ENCODE data around the gene RASL10B. TPM values are rescaled to one million over a fixed set of nuclear protein-coding genes. Genes with fewer than 3 reads are reported as not detected.
A peak's percentile ranks its signal among the peaks of the same experiment; 100 is the strongest.

Gene RASL10B
- total RNA-seq, 1 experiment from 2014 or later = 0.09 TPM

DNA sequence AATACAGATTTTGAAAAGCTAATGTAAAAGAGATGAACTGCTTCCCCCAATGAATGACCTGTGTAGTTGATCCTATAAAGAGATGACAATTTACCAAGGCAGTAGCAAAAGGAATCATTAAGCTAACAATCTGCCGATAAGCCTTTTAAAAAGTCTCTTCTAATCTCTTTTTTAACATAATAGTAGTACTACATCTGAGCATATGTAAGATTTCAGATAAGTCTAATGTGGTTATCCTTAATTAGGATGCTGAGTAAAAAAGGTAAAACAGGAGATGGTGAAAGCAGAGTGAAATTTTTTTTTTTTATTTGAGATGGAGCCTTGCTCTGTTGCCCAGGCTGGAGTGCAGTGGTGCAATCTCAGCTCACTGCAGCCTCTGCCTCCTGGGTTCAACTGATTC, 26.2 kb upstream of the RASL10B start:
- H3K4me1 Mint-ChIP-seq (ENCODE audit: insufficient read depth, unreplicated experiment) = no peaks in the 10 kb centered on the region
- ChIA-PET CTCF (interaction anchor here (2.8 kb wide), 1 partner anchor 43 kb away, joined by 15 read pairs; no protein-coding TSS in a partner anchor), POLR2A (no interaction called here)
- no peak for TF ChIP-seq CTCF (IDR thresholded peaks at IDR 0.05; ENCODE audit: unreplicated experiment)
- peak overlapping the region; percentile 17 for H3K27ac Mint-ChIP-seq (ENCODE audit: low read depth, unreplicated experiment)
- H3K36me3 Mint-ChIP-seq (ENCODE audit: insufficient read depth, unreplicated experiment) = peaks cover 26% of the 10 kb centered on the region
- H3K4me3 Mint-ChIP-seq (ENCODE audit: unreplicated experiment) = no peak overlapping the region
- intact Hi-C loops (cut with micrococcal nuclease) = no loop called here
- peaks cover 11% of the 10 kb centered on the region for H3K9me3 Mint-ChIP-seq (ENCODE audit: unreplicated experiment)
- H3K27me3 Mint-ChIP-seq (ENCODE audit: insufficient read depth, unreplicated experiment) = no peaks in the 10 kb centered on the region
- no TSS peak for BruUV-seq (replicated peaks)
- DNase-seq (ENCODE audit: unreplicated experiment) = no peak

- POLR2A ChIA-PET = no interaction called here
- intact Hi-C loops (cut with micrococcal nuclease) = no loop called here
- DNase-seq (ENCODE audit: unreplicated experiment) = no peak
- TF ChIP-seq CTCF (IDR thresholded peaks at IDR 0.05; ENCODE audit: unreplicated experiment) = no peak
- Mint-ChIP-seq H3K36me3 (ENCODE audit: insufficient read depth, unreplicated experiment) (peaks cover 28% of the 10 kb centered on the region), H3K9me3 (ENCODE audit: unreplicated experiment) (peaks cover 11% of the 10 kb centered on the region), H3K27me3 (ENCODE audit: insufficient read depth, unreplicated experiment) (no peaks in the 10 kb centered on the region), H3K4me3 (ENCODE audit: unreplicated experiment) (no peak overlapping the region), H3K27ac (ENCODE audit: low read depth, unreplicated experiment) (peak overlapping the region; percentile 17), H3K4me1 (ENCODE audit: insufficient read depth, unreplicated experiment) (no peaks in the 10 kb centered on the region)
- CTCF ChIA-PET = interaction anchor here (2.8 kb wide), 1 partner anchor 42 kb away, joined by 15 read pairs; no protein-coding TSS in a partner anchor
- no TSS peak for BruUV-seq (replicated peaks)
These were observed 25.7 kb upstream of the RASL10B start for GRCh38 chr17:35705705-35706104.

DNA sequence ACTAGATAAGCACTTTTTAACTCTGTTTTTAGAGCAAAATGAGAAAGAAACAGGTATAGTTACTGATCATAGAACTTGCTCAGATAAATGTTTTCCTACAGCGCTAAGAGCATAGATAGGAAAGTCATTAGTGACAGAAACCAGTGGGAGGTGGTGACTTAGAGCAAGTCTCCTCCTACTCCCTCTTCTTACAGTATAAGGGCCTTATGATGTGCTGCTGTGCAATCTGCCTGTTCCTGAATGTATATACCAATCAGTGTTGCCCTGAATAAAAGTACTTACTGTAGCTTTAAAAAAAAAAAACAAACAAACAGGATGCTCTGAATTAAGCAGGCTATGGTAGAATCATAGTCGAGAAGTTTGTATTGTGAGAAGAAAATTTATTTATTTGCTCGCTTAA, 23.3 kb upstream of the RASL10B start:
- DNase-seq (ENCODE audit: unreplicated experiment) = no peak
- Mint-ChIP-seq H3K36me3 (ENCODE audit: insufficient read depth, unreplicated experiment) (peaks cover 34% of the 10 kb centered on the region), H3K4me3 (ENCODE audit: unreplicated experiment) (no peak overlapping the region), H3K27me3 (ENCODE audit: insufficient read depth, unreplicated experiment) (no peaks in the 10 kb centered on the region), H3K9me3 (ENCODE audit: unreplicated experiment) (no peaks in the 10 kb centered on the region), H3K27ac (ENCODE audit: low read depth, unreplicated experiment) (no peak overlapping the region), H3K4me1 (ENCODE audit: insufficient read depth, unreplicated experiment) (no peaks in the 10 kb centered on the region)
- no TSS peak for BruUV-seq (replicated peaks)
- POLR2A ChIA-PET = no interaction called here
- intact Hi-C loops (cut with micrococcal nuclease) = no loop called here
- no peak for TF ChIP-seq CTCF (IDR thresholded peaks at IDR 0.05; ENCODE audit: unreplicated experiment)
- CTCF ChIA-PET = interaction anchor here (0.7 to 4.6 kb wide), 2 partner anchors 39 to 589 kb away, joined by 3 to 23 read pairs; no protein-coding TSS in a partner anchor

DNA sequence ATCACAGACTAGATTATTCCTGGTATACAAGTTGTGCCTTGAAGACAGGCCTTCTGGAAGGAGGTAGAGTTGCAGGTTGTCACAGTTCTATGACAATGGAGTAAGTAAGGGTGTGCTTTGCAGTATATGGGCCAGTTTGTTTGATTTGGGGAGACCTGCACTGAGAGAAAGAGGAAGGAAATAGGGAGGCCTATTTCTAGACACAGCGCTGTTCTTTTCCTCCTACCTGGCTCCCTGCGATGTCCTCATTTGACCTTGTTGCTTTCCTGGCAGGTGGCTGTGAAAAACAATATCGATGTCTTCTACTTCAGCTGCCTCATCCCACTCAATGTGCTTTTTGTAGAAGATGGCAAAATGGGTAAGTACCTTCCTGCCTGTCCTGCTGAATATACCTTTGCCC, 22.5 kb upstream of the RASL10B start:
- H3K27me3 Mint-ChIP-seq (ENCODE audit: insufficient read depth, unreplicated experiment) = no peaks in the 10 kb centered on the region
- ChIA-PET CTCF (interaction anchor here (0.6 to 4.6 kb wide), 8 partner anchors 9 to 380 kb away, joined by 3 to 23 read pairs (median 3); no protein-coding TSS in a partner anchor), POLR2A (interaction anchor here (0.6 to 1.4 kb wide), 5 partner anchors 9 to 120 kb away, joined by 3 to 4 read pairs (median 3); no protein-coding TSS in a partner anchor)
- H3K9me3 Mint-ChIP-seq (ENCODE audit: unreplicated experiment) = no peaks in the 10 kb centered on the region
- H3K36me3 Mint-ChIP-seq (ENCODE audit: insufficient read depth, unreplicated experiment) = peaks cover 31% of the 10 kb centered on the region
- DNase-seq (ENCODE audit: unreplicated experiment) = no peak
- BruUV-seq (replicated peaks) = no TSS peak
- intact Hi-C loops (cut with micrococcal nuclease) = no loop called here
- H3K27ac Mint-ChIP-seq (ENCODE audit: low read depth, unreplicated experiment) = no peak overlapping the region
- H3K4me3 Mint-ChIP-seq (ENCODE audit: unreplicated experiment) = no peak overlapping the region
- H3K4me1 Mint-ChIP-seq (ENCODE audit: insufficient read depth, unreplicated experiment) = no peaks in the 10 kb centered on the region
- TF ChIP-seq CTCF (IDR thresholded peaks at IDR 0.05; ENCODE audit: unreplicated experiment) = no peak

All from MCF 10A (cell line).